Activated naive CD4-positive, alpha-beta T cell treated with anti-CD3 and anti-CD28 coated beads, Interleukin-2, amount 50 U/mL, for 72 hours (primary cell): ENCODE measurements around the gene OR10H5. TPM values are rescaled to one million over a fixed set of nuclear protein-coding genes. Genes with fewer than 3 reads are reported as not detected.
A peak's percentile ranks its signal among the peaks of the same experiment; 100 is the strongest.
"Not testable (repeated sequence)": the region's sequence is repeated elsewhere in the genome, so short reads cannot be mapped to it uniquely, and the experiment has no call there.

Experiments used
- ATAC-seq, 2 donors: fragments of 150-1000 bp; cut with Tn5 transposase; 2 replicates each; pipeline ENCODE4 v1.10.0; 2021; ENCODE audit warnings: mild to moderate bottlenecking in 2 of 2, moderate library complexity in 2 of 2
- DNase-seq, 2 donors: peaks; one replicate each; pipeline ENCODE4 v3.0.0; 2021 to 2022; ENCODE audit warnings: low spot score in 2 of 2
- H3K27ac Mint-ChIP-seq, 2 donors: one replicate each; pipeline ENCODE4 v1.8.0; 2022; ENCODE audit warnings: mild to moderate bottlenecking in 2 of 2, mixed read lengths in 2 of 2
- H3K36me3 Mint-ChIP-seq, 2 donors: one replicate each; pipeline ENCODE4 v1.8.0; 2022; ENCODE audit warnings: mixed read lengths in 2 of 2
- H3K9me3 Mint-ChIP-seq, 2 donors: one replicate each; pipeline ENCODE4 v1.8.0; 2022; ENCODE audit warnings: mixed read lengths in 2 of 2
- total RNA-seq, 2 donors: library from RNA; stranded (reverse); gene quantifications; one replicate each; pipeline ENCODE4 v1.2.3, GENCODE V29; 2022

The OR10H5 gene
- total RNA-seq, 2 donors from 2014 or later, result not detected

GRCh38 chr19:15782896-15783295, 4.6 kb upstream of the OR10H5 start:
- ATAC-seq, H3K36me3 Mint-ChIP-seq, H3K9me3 Mint-ChIP-seq, H3K27ac Mint-ChIP-seq, DNase-seq: not testable (repeated sequence)

- H3K9me3 Mint-ChIP-seq, result no peaks in the 10 kb centered on the region
- DNase-seq, result no peak
- no peak overlapping the region for H3K27ac Mint-ChIP-seq
- no peaks in the 10 kb centered on the region for H3K36me3 Mint-ChIP-seq
- no peak for ATAC-seq
These were observed 1.3 kb downstream of the OR10H5 start for GRCh38 chr19:15788594-15789270.

- Mint-ChIP-seq H3K9me3 (no peaks in the 10 kb centered on the region), H3K27ac (no peak overlapping the region), H3K36me3 (no peaks in the 10 kb centered on the region)
- no peak for ATAC-seq
- DNase-seq, result no peak
These were observed 2.6 kb downstream of the OR10H5 start for GRCh38 chr19:15790096-15790495.

GRCh38 chr19:15794279-15794678, 6.8 kb downstream of the OR10H5 start:
- not testable (repeated sequence) for H3K9me3 Mint-ChIP-seq, ATAC-seq, DNase-seq, H3K36me3 Mint-ChIP-seq, H3K27ac Mint-ChIP-seq

GRCh38 chr19:15810335-15810734, 22.9 kb downstream of the OR10H5 start:
- H3K36me3 Mint-ChIP-seq, result peaks cover 0 to 6% of the 10 kb centered on the region in 2 donors
- DNase-seq (no peak), ATAC-seq (no peak)
- no peaks in the 10 kb centered on the region for H3K9me3 Mint-ChIP-seq
- H3K27ac Mint-ChIP-seq, result no peak overlapping the region

GRCh38 chr19:15811476-15811875, 24.0 kb downstream of the OR10H5 start:
- Mint-ChIP-seq H3K27ac (no peak overlapping the region), H3K9me3 (no peaks in the 10 kb centered on the region), H3K36me3 (peaks cover 0 to 6% of the 10 kb centered on the region in 2 donors)
- ATAC-seq (no peak), DNase-seq (no peak)

GRCh38 chr19:15812060-15812722, 24.7 kb downstream of the OR10H5 start:
- DNase-seq, result no peak
- ATAC-seq, result no peak
- Mint-ChIP-seq H3K9me3 (no peaks in the 10 kb centered on the region), H3K36me3 (peaks cover 0 to 4% of the 10 kb centered on the region in 2 donors), H3K27ac (peak overlapping the region in 1 of 2 donors; percentile 83)

- no peaks in the 10 kb centered on the region for H3K36me3 Mint-ChIP-seq
- H3K9me3 Mint-ChIP-seq, result no peaks in the 10 kb centered on the region
- ATAC-seq (no peak), DNase-seq (no peak)
- peak overlapping the region in 1 of 2 donors; percentile 83 for H3K27ac Mint-ChIP-seq
These were observed 26.5 kb downstream of the OR10H5 start for GRCh38 chr19:15813916-15814315.

GRCh38 chr19:15815306-15815705, 27.8 kb downstream of the OR10H5 start, which contains the start of gene OR10H1:
Gene OR10H1 (minus strand): TSS chr19:15815664. CDS start chr19:15808037, 7,627 bp downstream.
- ATAC-seq, result no peak
- Mint-ChIP-seq H3K9me3 (no peaks in the 10 kb centered on the region), H3K27ac (peak within 1 kb of the TSS in 1 of 2 donors; percentile 12), H3K36me3 (no peaks in the 10 kb centered on the region)
- no peak for DNase-seq

- Mint-ChIP-seq H3K27ac (no peak overlapping the region), H3K36me3 (no peaks in the 10 kb centered on the region)
- no peak for ATAC-seq
These were observed 33.2 kb downstream of the OR10H5 start for GRCh38 chr19:15820646-15821045.

GRCh38 chr19:15825753-15826152, 38.3 kb downstream of the OR10H5 start:
- no peaks in the 10 kb centered on the region for H3K9me3 Mint-ChIP-seq
- DNase-seq (no peak), ATAC-seq (no peak)
- no peak overlapping the region for H3K27ac Mint-ChIP-seq
- no peaks in the 10 kb centered on the region for H3K36me3 Mint-ChIP-seq

More at GRCh38 chr19:15820646-15821045, 33.2 kb downstream of the OR10H5 start:
- DNase-seq, result no peak
- no peaks in the 10 kb centered on the region for H3K9me3 Mint-ChIP-seq

- H3K27ac Mint-ChIP-seq, result no peak overlapping the region
- no peak for DNase-seq
- no peaks in the 10 kb centered on the region for H3K9me3 Mint-ChIP-seq
- no peak for ATAC-seq
- H3K36me3 Mint-ChIP-seq, result no peaks in the 10 kb centered on the region
These were observed 40.7 kb downstream of the OR10H5 start for GRCh38 chr19:15828121-15828610.

- not testable (repeated sequence) for DNase-seq, H3K36me3 Mint-ChIP-seq, ATAC-seq, H3K27ac Mint-ChIP-seq, H3K9me3 Mint-ChIP-seq
These were observed 41.3 kb downstream of the OR10H5 start for GRCh38 chr19:15828611-15829305.

GRCh38 chr19:15829306-15829698, 41.8 kb downstream of the OR10H5 start:
- Mint-ChIP-seq H3K36me3 (no peaks in the 10 kb centered on the region), H3K27ac (no peak overlapping the region), H3K9me3 (no peaks in the 10 kb centered on the region)
- DNase-seq (no peak), ATAC-seq (no peak)

- no peak for ATAC-seq
- H3K27ac Mint-ChIP-seq, result no peak overlapping the region
- H3K9me3 Mint-ChIP-seq, result no peaks in the 10 kb centered on the region
These were observed 42.3 kb downstream of the OR10H5 start for GRCh38 chr19:15829786-15830185.

GRCh38 chr19:15831626-15832025, 44.2 kb downstream of the OR10H5 start:
- DNase-seq (peak in 1 of 2 donors; percentile 38), ATAC-seq (no peak)
- H3K36me3 Mint-ChIP-seq, result peaks cover 0 to 6% of the 10 kb centered on the region in 2 donors
- no peak overlapping the region for H3K27ac Mint-ChIP-seq
- peaks cover 0 to 3% of the 10 kb centered on the region in 2 donors for H3K9me3 Mint-ChIP-seq

More at GRCh38 chr19:15829786-15830185, 42.3 kb downstream of the OR10H5 start:
- no peaks in the 10 kb centered on the region for H3K36me3 Mint-ChIP-seq
- DNase-seq, result no peak

- H3K36me3 Mint-ChIP-seq, ATAC-seq, DNase-seq, H3K27ac Mint-ChIP-seq, H3K9me3 Mint-ChIP-seq: not testable (repeated sequence)
These were observed 46.8 kb downstream of the OR10H5 start for GRCh38 chr19:15834232-15834631.
